GM19468 (cell line): Measurements from ENCODE around the gene RSRC2.
"Not testable (repeated sequence)": the region's sequence is repeated elsewhere in the genome, so short reads cannot be mapped to it uniquely, and the experiment has no call there.

ENCODE experiments used
- ATAC-seq: cut with Tn5 transposase; IDR thresholded peaks from one replicate; pipeline ENCODE4 v1.9.1; 2021; ENCODE audit warnings: mild to moderate bottlenecking, moderate library complexity, moderate number of reproducible peaks; ENCODE audit not compliant: unreplicated experiment; ENCODE audit errors: extremely low read depth

Gene RSRC2

GRCh38 chr12:122526683-122527477 lies at the start of gene RSRC2, which contains the start of gene KNTC1:
Gene RSRC2 (minus strand): TSS chr12:122526936. CDS start chr12:122526853, 83 bp downstream.
Gene KNTC1 (plus strand): TSS chr12:122527249. CDS start chr12:122530064, 2,815 bp downstream.
- ATAC-seq, result peak; percentile 85

- no peak for ATAC-seq
Observed at GRCh38 chr12:122571821-122572220, 45.1 kb upstream of the RSRC2 start.

- ATAC-seq, result not testable (repeated sequence)
Observed at GRCh38 chr12:122570006-122570405, 43.3 kb upstream of the RSRC2 start.

- no peak for ATAC-seq
Observed at GRCh38 chr12:122569288-122569687, 42.6 kb upstream of the RSRC2 start.

GRCh38 chr12:122566816-122567215 lies 40.1 kb upstream of the RSRC2 start:
- not testable (repeated sequence) for ATAC-seq

GRCh38 chr12:122563361-122563760 lies 36.6 kb upstream of the RSRC2 start:
- ATAC-seq, result no peak

- ATAC-seq, result no peak
Observed at GRCh38 chr12:122560138-122560537, 33.4 kb upstream of the RSRC2 start.

GRCh38 chr12:122558745-122559641 lies 32.3 kb upstream of the RSRC2 start:
- no peak for ATAC-seq

GRCh38 chr12:122547330-122547729 lies 20.6 kb upstream of the RSRC2 start:
- no peak for ATAC-seq

GRCh38 chr12:122545855-122546254 lies 19.1 kb upstream of the RSRC2 start:
- no peak for ATAC-seq

- no peak for ATAC-seq
Observed at GRCh38 chr12:122544537-122544936, 17.8 kb upstream of the RSRC2 start.

- no peak for ATAC-seq
Observed at GRCh38 chr12:122538496-122538895, 11.8 kb upstream of the RSRC2 start.

GRCh38 chr12:122537021-122537420 lies 10.3 kb upstream of the RSRC2 start:
- ATAC-seq, result no peak

GRCh38 chr12:122533856-122534255 lies 7.1 kb upstream of the RSRC2 start:
- ATAC-seq, result no peak

GRCh38 chr12:122528992-122529391 lies 2.3 kb upstream of the RSRC2 start:
- ATAC-seq, result no peak

GRCh38 chr12:122528582-122528981 lies 1.8 kb upstream of the RSRC2 start:
- ATAC-seq, result no peak

- ATAC-seq, result no peak
Observed at GRCh38 chr12:122527478-122527944, 775 bp upstream of the RSRC2 start.

GRCh38 chr12:122523846-122524718 lies 2.7 kb downstream of the RSRC2 start:
- no peak for ATAC-seq

GRCh38 chr12:122523280-122523679 lies 3.5 kb downstream of the RSRC2 start:
- no peak for ATAC-seq

- ATAC-seq, result no peak
Observed at GRCh38 chr12:122520676-122521075, 6.1 kb downstream of the RSRC2 start.
